ENCODE results near the gene AIPL1.

The AIPL1 gene

GRCh38 chr17:6384481-6384880 lies 50.4 kb downstream of the AIPL1 start:
- no peak for DNase-seq (ENCODE audit: low read depth)
- no peak overlapping the region for H3K4me3 ChIP-seq (ENCODE audit: low read depth, low read length)
- TF ChIP-seq, protein P1, sequence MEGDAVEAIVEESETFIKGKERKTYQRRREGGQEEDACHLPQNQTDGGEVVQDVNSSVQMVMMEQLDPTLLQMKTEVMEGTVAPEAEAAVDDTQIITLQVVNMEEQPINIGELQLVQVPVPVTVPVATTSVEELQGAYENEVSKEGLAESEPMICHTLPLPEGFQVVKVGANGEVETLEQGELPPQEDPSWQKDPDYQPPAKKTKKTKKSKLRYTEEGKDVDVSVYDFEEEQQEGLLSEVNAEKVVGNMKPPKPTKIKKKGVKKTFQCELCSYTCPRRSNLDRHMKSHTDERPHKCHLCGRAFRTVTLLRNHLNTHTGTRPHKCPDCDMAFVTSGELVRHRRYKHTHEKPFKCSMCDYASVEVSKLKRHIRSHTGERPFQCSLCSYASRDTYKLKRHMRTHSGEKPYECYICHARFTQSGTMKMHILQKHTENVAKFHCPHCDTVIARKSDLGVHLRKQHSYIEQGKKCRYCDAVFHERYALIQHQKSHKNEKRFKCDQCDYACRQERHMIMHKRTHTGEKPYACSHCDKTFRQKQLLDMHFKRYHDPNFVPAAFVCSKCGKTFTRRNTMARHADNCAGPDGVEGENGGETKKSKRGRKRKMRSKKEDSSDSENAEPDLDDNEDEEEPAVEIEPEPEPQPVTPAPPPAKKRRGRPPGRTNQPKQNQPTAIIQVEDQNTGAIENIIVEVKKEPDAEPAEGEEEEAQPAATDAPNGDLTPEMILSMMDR (IDR thresholded peaks at IDR 0.05; ENCODE audit: insufficient read depth, low read depth, low read length, missing control alignments) = no peak

GRCh38 chr17:6381526-6382465 lies 53.1 kb downstream of the AIPL1 start:
- DNase-seq (ENCODE audit: low read depth) = no peak
- no peak overlapping the region for H3K4me3 ChIP-seq (ENCODE audit: low read depth, low read length)
- TF ChIP-seq, protein P1 (IDR thresholded peaks at IDR 0.05; ENCODE audit: insufficient read depth, low read depth, low read length, missing control alignments) = no peak

DNA sequence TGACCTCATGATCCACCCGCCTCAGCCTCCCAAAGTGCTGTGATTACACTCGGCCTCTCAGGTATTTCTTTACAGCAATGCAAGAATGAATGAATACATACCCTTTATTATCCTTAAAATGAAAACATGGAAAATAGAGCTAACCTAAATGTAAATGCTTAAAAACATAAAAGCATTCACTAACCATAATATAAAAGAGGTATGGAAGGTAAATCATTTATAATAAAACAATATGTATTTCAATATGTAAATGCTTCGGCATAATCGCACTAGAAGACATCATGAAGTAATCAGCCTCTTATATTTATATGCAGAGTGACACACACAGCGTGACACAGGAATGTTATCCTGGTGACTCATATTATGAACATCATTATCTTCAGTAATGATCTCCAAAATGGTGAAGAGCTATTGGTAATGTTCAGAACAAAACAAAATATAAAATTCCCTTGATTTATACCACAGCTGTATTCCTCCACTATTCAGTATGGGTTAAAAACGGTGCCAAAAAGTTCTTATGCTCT lies 53.9 kb downstream of the AIPL1 start:
- TF ChIP-seq, protein P1 (IDR thresholded peaks at IDR 0.05; ENCODE audit: insufficient read depth, low read depth, low read length, missing control alignments) = no peak
- no peak overlapping the region for H3K4me3 ChIP-seq (ENCODE audit: low read depth, low read length)
- DNase-seq (ENCODE audit: low read depth) = no peak

- TF ChIP-seq, protein P1 (IDR thresholded peaks at IDR 0.05; ENCODE audit: insufficient read depth, low read depth, low read length, missing control alignments) = no peak
- H3K4me3 ChIP-seq (ENCODE audit: low read depth, low read length) = no peak overlapping the region
- no peak for DNase-seq (ENCODE audit: low read depth)
Measured at GRCh38 chr17:6377906-6378305, 57.0 kb downstream of the AIPL1 start.

DNA sequence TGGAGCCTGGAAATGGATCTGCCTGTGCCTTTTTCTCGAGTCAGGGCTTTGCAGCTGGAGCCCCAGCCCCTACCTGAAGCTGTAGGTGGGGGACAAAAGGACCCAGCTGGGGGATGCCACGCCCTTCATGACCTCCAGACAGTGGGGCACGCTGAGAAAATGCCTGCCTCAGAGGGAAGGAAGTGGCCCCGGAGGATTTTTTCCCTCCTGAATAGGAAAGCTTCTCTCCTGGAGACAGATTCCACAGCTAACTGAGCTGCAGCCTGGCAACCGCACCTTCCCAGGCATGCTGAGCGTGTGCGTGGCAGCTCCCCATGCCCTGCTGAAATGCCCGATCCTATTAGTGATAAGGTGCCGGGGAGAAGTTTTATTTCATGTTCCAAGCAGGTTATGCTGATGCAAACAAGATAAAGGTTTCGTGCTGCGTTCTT lies 58.0 kb downstream of the AIPL1 start:
- TF ChIP-seq, protein P1 (IDR thresholded peaks at IDR 0.05; ENCODE audit: insufficient read depth, low read depth, low read length, missing control alignments) = no peak
- DNase-seq (ENCODE audit: low read depth) = no peak
- H3K4me3 ChIP-seq (ENCODE audit: low read depth, low read length) = no peak overlapping the region

DNA sequence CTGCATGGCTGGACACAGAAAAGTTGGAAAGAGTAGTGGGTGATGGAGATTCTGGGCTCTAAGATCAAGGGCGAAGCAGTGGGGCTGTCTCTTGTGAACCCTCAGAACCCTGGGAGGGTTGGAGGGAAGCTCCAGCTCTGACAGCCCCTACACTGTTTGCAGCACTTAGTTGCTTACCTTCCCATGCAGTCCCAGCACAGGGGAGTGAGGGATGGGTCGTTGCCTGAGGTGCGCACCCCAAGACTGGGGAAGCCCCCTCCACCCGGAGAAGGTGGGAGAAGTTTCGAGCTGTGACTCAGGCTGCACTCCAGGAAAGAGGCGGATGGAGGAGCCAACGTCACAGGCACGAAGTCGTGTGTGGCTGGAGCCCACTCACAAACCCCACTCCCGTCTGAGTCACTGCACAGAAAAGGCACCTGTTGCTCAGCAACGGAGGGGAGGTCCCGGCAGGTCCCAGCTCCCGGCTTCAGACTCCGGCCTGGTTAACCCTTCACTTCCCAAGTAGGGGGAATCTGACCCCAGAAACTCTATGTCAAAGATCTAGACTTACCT lies 60.1 kb downstream of the AIPL1 start:
- no peak for DNase-seq (ENCODE audit: low read depth)
- TF ChIP-seq, protein P1 (IDR thresholded peaks at IDR 0.05; ENCODE audit: insufficient read depth, low read depth, low read length, missing control alignments) = no peak
- no peak overlapping the region for H3K4me3 ChIP-seq (ENCODE audit: low read depth, low read length)

Data from GM12865 (cell line).